Kidney (tissue), 14 donors: Measurements from ENCODE around the gene CNPPD1. TPM values are rescaled to one million over a fixed set of nuclear protein-coding genes. Genes with fewer than 3 reads are reported as not detected.

Experiments
- DNase-seq, 5 donors: peaks; one replicate each; pipeline ENCODE4 v3.0.0-alpha.2; 2013 to 2020
- FAIRE-seq: peaks from 2 replicates; lab custom pipeline; 2012; peaks lifted over from hg19 to GRCh38; lab: Jason Lieb, UNC
- H3K27ac ChIP-seq, 2 donors: one replicate each; pipeline ENCODE4 v1.7.0; 2013; ENCODE audit warnings: low read depth in 2 of 2, low read length in 2 of 2, inconsistent platforms in 1 of 2
- H3K27me3 ChIP-seq: one replicate; pipeline ENCODE4 v1.7.1; 2013; ENCODE audit warnings: low read length, inconsistent platforms; ENCODE audit not compliant: control insufficient read depth, insufficient read depth
- H3K36me3 ChIP-seq, 3 donors: one replicate each; pipeline versions ENCODE4 v1.7.0 to v1.7.1; 2013; ENCODE audit warnings: low read length in 3 of 3, control low read depth in 1 of 3, inconsistent platforms in 1 of 3; ENCODE audit not compliant: insufficient read depth in 3 of 3, control insufficient read depth in 2 of 3
- H3K4me1 ChIP-seq, 3 donors: one replicate each; pipeline versions ENCODE4 v1.7.0 to v1.7.1; 2013; ENCODE audit warnings: low read length in 3 of 3, inconsistent platforms in 1 of 3, low read depth in 1 of 3; ENCODE audit not compliant: control insufficient read depth in 2 of 3, insufficient read depth in 2 of 3
- H3K4me3 ChIP-seq, 3 donors: one replicate each; pipeline versions ENCODE4 v1.7.0 to v1.8.1; 2013; ENCODE audit warnings: low read length in 3 of 3, control low read depth in 1 of 3, inconsistent platforms in 1 of 3
- H3K9ac ChIP-seq, 3 donors: one replicate each; pipeline versions ENCODE4 v1.7.0 to v1.7.1; 2013; ENCODE audit warnings: low read length in 3 of 3, control low read depth in 1 of 3, inconsistent platforms in 1 of 3
- H3K9me3 ChIP-seq, 3 donors: one replicate each; pipeline versions ENCODE4 v1.7.0 to v1.7.1; 2013; ENCODE audit warnings: low read length in 3 of 3, control low read depth in 1 of 3, inconsistent platforms in 1 of 3; ENCODE audit not compliant: control insufficient read depth in 2 of 3, insufficient read depth in 1 of 3
- CTCF ChIP-seq: IDR thresholded peaks from 3 replicates; pipeline ENCODE4 v1.5.1; 2012; ENCODE audit warnings: mild to moderate bottlenecking, moderate library complexity, borderline replicate concordance; ENCODE audit not compliant: insufficient read depth; ENCODE audit errors: extremely low read depth
- intact Hi-C: fragments of 100-400 bp; cut with DNase I; formaldehyde crosslinking; loops from one replicate; pipeline ENCODE4 v1.11.1; 2022
- polyA plus RNA-seq: library from polyadenylated mRNA; stranded (reverse); fragments of 350-450 nt; fragmentation: Illumina TruSeq; extraction: RNeasy Lipid Tissue Mini Kit (QIAGEN cat#74804); gene quantifications from one replicate; pipeline ENCODE4 v1.2.3, GENCODE V29; 2014; ENCODE audit warnings: low read depth, low replicate concordance; ENCODE audit not compliant: insufficient read depth
- total RNA-seq: library from RNA; stranded (reverse); fragmentation: NEBNext Ultra II Directional; extraction: Animal tissue kit (Norgen Biotek cat#: 25700); gene quantifications from one replicate; pipeline ENCODE4 v1.2.1, GENCODE V29; 2021
- donor health status: control.
- donor health status: control.
- donor health status: control.
- donor health status: control.
- donor health status: control.
- donor health status: DM: yes; HTN: yes; CAD: no.
- donor health status: Normal renal cell carcinoma (clear cell type).

CNPPD1 gene
- total and polyA plus RNA-seq, 2 donors from 2014 or later = 97.5 to 131 TPM

DNA sequence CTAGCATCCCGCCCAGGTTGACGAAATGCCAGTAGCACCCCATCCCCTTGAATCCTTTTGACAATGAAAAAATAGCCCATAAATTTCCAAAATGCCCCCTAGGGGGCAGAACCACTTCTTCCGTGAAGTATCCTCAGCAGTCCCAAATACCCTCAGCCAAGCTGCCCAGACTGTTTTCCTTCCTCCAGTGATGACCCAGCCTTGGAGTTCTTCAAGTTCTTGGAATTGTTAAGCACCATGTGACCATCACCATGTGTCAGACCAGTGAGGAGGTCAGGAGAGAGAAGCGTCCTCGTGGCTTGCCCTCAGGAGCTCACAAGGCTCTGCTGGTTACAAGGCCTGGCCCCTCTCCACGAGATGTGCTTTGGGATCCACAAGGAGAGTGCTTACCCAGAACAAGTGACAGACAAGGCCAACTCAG is 5.5 kb downstream of the CNPPD1 start:
- peak; percentile 54 for TF ChIP-seq CTCF
- Histone ChIP-seq H3K4me1 (peaks cover 5 to 41% (median 32%) of the 10 kb centered on the region in 3 donors), H3K9ac (no peak overlapping the region), H3K9me3 (no peaks in the 10 kb centered on the region), H3K27ac (peak overlapping the region; percentile 80 to 82), H3K36me3 (peaks cover 5 to 30% (median 16%) of the 10 kb centered on the region in 3 donors), H3K27me3 (no peaks in the 10 kb centered on the region), H3K4me3 (no peak overlapping the region)
- peak; percentile 74 for FAIRE-seq
- peak in 4 of 5 donors; percentile 40 to 84 (median 66) for DNase-seq
- intact Hi-C loops = no loop called here

DNA sequence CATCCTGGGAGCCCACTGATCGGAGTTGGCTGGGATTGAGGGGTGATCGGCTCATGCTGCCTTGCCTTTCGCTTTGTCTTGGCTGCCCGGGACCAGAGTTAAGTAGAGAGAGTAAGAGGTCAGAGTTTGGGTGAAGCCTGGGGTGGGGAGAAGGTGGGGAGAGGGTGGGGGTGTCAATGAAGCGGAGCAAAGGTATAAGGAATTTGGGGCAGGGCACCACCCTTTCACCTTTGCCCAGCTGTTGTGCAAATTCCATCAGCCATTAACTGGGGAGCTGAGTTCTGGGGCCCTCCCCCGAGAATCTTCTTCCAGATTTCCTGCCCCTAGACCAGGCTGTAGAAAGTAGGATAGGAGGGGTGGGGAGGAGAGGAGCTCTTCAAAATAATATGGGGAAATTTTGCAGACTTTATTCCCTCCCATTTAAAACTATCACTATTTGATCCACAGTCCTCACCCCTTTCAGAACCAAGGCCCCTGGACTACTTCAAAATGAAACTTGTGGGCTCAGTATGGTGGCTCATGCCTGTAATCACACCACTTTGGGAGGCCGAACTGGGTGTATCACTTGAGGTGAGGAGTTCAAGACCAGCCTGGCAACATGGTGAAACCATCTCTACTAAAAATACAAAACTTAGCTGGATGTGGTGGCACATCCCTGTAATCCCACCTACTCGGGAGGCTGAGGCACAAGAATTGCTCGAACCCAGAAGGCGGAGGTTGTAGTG is 6.6 kb downstream of the CNPPD1 start, which contains the start of gene SLC23A3:
TSS of gene SLC23A3 (minus strand) at position 100 of the 725 bp plus-strand sequence. CDS start at position 55, 45 bp downstream.
- FAIRE-seq = no peak
- Histone ChIP-seq H3K9ac (peak within 1 kb of the TSS in 1 of 3 donors; percentile 2), H3K4me1 (peaks cover 0 to 35% (median 23%) of the 10 kb centered on the region in 3 donors), H3K9me3 (no peaks in the 10 kb centered on the region), H3K4me3 (peak within 1 kb of the TSS in 2 of 3 donors; percentile 18 to 50), H3K27me3 (no peaks in the 10 kb centered on the region), H3K27ac (peak within 1 kb of the TSS; percentile 44 to 79), H3K36me3 (peaks cover 5 to 29% (median 16%) of the 10 kb centered on the region in 3 donors)
- no peak for TF ChIP-seq CTCF
- peak in 1 of 5 donors; percentile 26 for DNase-seq
- intact Hi-C loops = loop anchor here (10.0 kb wide), 1 partner anchor 115 kb away; no protein-coding TSS in a partner anchor

GRCh38 chr2:219168932-219169331 is 7.8 kb downstream of the CNPPD1 start:
- peak overlapping the region in 1 of 3 donors; percentile 50 for H3K4me3 ChIP-seq
- no peak for FAIRE-seq
- intact Hi-C loops = loop anchor here (10.0 kb wide), 1 partner anchor 116 kb away; no protein-coding TSS in a partner anchor
- H3K9ac ChIP-seq = no peak overlapping the region
- H3K4me1 ChIP-seq = peaks cover 0 to 27% (median 14%) of the 10 kb centered on the region in 3 donors
- H3K27me3 ChIP-seq = no peaks in the 10 kb centered on the region
- DNase-seq = no peak
- H3K9me3 ChIP-seq = no peaks in the 10 kb centered on the region
- no peak for TF ChIP-seq CTCF
- H3K27ac ChIP-seq = no peak overlapping the region
- H3K36me3 ChIP-seq = peaks cover 0 to 18% (median 6%) of the 10 kb centered on the region in 3 donors
